HFF-Myc (cell line): ENCODE results near the gene TSEN15.

Experiments
- DNase-seq: peaks from one replicate; pipeline ENCODE4 v3.0.0-alpha.2; 2011; ENCODE audit warnings: low read depth; ENCODE audit errors: extremely low read depth
- H3K4me3 ChIP-seq: replicated peaks from 2 replicates; pipeline ENCODE4 v1.5.1; 2011; ENCODE audit warnings: low read depth, mild to moderate bottlenecking, control low read depth, low read length
- TF ChIP-seq, protein P1 (sequence below): IDR thresholded peaks from 2 replicates; pipeline ENCODE4 v1.5.1; 2012; ENCODE audit warnings: mild to moderate bottlenecking, low read depth, low read length, control low read depth; ENCODE audit errors: missing control alignments

The TSEN15 gene

DNA sequence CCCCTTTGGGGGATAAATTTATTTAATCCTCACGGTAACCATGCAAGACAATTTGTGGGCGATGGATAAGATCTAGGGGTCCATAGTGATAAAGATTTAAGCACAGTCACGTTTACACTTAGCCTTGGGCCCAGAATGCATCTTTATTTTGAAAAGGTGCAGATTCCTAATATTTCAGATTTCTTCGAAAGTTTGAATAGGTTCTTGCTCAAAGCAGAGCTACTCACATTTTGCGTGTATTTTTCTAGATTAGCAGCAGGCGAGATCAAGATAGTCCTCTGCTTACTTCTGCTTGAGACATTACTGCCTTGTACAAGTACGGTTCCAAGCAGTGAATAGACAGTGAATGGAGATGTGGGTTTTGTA is 647 bp downstream of the TSEN15 start:
- no peak for DNase-seq
- TF ChIP-seq, protein P1, sequence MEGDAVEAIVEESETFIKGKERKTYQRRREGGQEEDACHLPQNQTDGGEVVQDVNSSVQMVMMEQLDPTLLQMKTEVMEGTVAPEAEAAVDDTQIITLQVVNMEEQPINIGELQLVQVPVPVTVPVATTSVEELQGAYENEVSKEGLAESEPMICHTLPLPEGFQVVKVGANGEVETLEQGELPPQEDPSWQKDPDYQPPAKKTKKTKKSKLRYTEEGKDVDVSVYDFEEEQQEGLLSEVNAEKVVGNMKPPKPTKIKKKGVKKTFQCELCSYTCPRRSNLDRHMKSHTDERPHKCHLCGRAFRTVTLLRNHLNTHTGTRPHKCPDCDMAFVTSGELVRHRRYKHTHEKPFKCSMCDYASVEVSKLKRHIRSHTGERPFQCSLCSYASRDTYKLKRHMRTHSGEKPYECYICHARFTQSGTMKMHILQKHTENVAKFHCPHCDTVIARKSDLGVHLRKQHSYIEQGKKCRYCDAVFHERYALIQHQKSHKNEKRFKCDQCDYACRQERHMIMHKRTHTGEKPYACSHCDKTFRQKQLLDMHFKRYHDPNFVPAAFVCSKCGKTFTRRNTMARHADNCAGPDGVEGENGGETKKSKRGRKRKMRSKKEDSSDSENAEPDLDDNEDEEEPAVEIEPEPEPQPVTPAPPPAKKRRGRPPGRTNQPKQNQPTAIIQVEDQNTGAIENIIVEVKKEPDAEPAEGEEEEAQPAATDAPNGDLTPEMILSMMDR = no peak
- peak overlapping the region; percentile 91 for H3K4me3 ChIP-seq

DNA sequence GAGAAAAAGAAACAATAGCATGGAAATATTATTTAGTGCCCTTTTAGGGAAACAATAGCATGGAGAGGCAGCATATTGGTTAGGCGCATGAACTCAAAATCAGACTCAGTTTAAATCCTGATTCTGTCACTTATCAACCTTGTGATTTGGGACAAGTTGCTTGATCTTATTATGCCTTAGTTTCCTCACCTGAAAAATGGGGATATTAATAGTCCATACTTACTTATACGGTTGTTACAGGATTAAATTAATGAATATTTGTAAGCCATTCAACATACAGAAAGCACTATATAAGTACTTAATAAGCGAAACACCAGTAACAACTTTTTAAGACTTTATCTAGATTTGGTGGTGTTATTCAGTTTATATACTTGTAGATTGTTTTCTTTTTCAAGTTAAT is 1.2 kb downstream of the TSEN15 start:
- DNase-seq = no peak
- TF ChIP-seq, protein P1 = no peak
- H3K4me3 ChIP-seq = peak overlapping the region; percentile 91

DNA sequence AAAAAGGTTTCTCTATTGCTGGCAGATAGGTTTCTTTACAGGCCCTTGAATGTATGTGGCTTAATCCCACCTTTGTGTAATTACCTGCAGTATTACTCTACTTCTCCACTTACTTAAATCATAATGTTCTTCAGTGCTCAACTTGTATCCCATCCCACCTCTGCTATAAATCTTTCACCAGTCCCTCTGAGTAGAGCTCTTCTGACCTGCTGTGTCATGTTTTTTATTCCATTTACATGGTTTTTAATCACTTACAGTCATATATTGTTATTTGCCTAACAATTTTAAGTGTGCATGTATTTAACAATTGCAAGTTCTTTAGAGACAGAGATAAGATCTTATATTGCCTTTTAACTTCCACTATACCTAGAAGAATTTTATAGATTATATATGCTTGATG is 2.4 kb downstream of the TSEN15 start:
- DNase-seq = no peak
- TF ChIP-seq, protein P1 = no peak
- no peak overlapping the region for H3K4me3 ChIP-seq

DNA sequence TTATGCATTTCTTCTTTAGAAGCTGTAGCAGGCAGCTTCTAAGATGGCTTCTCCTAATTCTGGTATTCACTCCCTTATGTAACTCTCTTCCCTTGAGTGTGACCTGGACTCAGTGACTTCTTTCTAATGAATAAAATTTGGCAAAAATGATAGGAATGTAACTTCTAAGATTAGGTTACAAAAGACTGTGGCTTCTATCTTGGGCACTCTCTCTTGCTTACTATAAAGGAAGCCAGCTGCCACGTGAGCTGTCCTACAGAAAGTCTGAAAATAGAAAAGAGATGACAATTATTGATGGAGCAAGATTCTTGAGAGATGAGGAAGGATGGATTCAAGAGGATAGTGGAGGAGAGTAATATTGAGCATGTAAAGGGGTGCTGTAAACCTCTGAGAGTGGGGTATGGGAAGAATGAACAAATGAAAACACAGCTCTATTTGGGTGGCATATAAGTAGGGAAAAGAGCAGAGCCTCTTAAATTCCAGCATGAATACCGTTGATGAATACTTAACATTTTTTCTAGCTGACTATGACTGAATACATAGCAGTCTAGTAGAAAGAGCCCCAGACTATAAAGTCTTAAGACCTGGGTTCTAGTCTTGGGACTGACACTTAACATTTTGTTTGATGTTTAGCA is 5.5 kb downstream of the TSEN15 start:
- TF ChIP-seq, protein P1 = no peak
- H3K4me3 ChIP-seq = no peak overlapping the region
- DNase-seq = no peak

DNA sequence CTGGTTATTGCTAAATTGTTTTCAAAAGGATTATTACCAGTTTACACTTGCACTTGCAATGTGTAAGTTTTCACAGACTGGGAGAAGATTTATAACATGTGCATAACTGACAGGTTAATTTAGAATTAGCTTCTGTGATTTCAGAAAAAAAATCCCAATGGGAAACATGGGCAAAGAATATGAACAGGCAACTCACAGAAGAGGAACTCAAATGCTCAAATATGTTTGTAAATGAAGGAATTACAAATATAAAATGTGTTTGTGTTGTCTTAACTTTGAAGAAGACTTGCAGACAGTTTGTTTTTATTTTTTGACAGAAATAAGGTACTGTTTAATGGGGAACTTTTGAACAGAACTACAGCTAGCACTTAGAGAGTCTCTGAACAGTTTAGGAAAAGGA is 8.4 kb downstream of the TSEN15 start:
- no peak for DNase-seq
- TF ChIP-seq, protein P1 = no peak

DNA sequence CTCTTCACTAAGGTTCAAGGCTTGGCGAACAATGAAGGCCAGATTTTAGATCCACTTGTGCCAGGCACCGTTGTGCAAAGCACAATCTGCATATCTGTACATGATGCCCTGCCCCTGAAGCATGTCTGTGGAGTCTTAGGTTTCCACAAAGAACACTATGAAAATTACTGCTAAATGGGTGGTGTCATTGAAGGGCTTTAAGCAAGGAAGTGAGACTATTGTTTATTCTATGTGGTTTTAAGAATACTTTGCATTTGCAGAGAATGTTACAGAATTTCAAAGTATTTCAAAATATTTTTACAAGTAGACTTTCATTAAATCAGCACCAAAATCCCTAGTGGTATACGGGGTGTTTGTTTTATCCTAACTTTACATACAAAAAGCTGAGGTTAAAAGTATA is 8.8 kb downstream of the TSEN15 start:
- TF ChIP-seq, protein P1 = no peak
- DNase-seq = no peak
- H3K4me3 ChIP-seq = no peak overlapping the region

More for the DNA sequence above, 8.4 kb downstream of the TSEN15 start:
- H3K4me3 ChIP-seq = no peak overlapping the region
